Smooth muscle cell (in vitro differentiated cells): Measurements from ENCODE around the gene LIX1L. TPM values are rescaled to one million over a fixed set of nuclear protein-coding genes. Genes with fewer than 3 reads are reported as not detected.

Experiments
- DNase-seq: peaks from one replicate; lab custom pipeline; 2025; ENCODE audit not compliant: unreplicated experiment; lab: John Stamatoyannopoulos, UW
- H2AFZ ChIP-seq: fragments of 200-600 bp; sonication (generic); 2 replicates; pipeline ENCODE4 v1.6.0; 2016; ENCODE audit warnings: antibody characterized with exemption, low read depth, mild to moderate bottlenecking
- H3F3A ChIP-seq: fragments of 200-600 bp; sonication (generic); 2 replicates; pipeline ENCODE4 v1.6.0; 2017; ENCODE audit warnings: antibody characterized with exemption, low read depth
- H3K27ac ChIP-seq: fragments of 200-600 bp; sonication (generic); 2 replicates; pipeline ENCODE4 v1.5.1; 2016; ENCODE audit warnings: low read depth, mild to moderate bottlenecking
- H3K27me3 ChIP-seq: fragments of 200-600 bp; sonication (generic); 2 replicates; pipeline ENCODE4 v1.6.1; 2016; ENCODE audit warnings: low read depth, mild to moderate bottlenecking
- H3K36me3 ChIP-seq: fragments of 200-600 bp; sonication (generic); 2 replicates; pipeline ENCODE4 v1.5.1; 2016; ENCODE audit warnings: low read depth
- H3K4me1 ChIP-seq: fragments of 200-600 bp; sonication (generic); 2 replicates; pipeline ENCODE4 v1.5.1; 2016; ENCODE audit warnings: low read depth
- H3K4me2 ChIP-seq: fragments of 200-600 bp; sonication (generic); 2 replicates; pipeline ENCODE4 v1.6.0; 2016; ENCODE audit warnings: mild to moderate bottlenecking
- H3K4me3 ChIP-seq: fragments of 200-600 bp; sonication (generic); 2 replicates; pipeline ENCODE4 v1.5.1; 2016; ENCODE audit warnings: mild to moderate bottlenecking
- H3K79me2 ChIP-seq: fragments of 200-600 bp; sonication (generic); 2 replicates; pipeline ENCODE4 v1.6.0; 2016; ENCODE audit warnings: low read depth, mild to moderate bottlenecking
- H3K9ac ChIP-seq: fragments of 200-600 bp; sonication (generic); 2 replicates; pipeline ENCODE4 v1.6.0; 2016; ENCODE audit warnings: low read depth
- H3K9me3 ChIP-seq: fragments of 200-600 bp; sonication (generic); replicated peaks from 2 replicates; pipeline ENCODE4 v1.5.1; 2016; ENCODE audit warnings: low read depth
- H4K20me1 ChIP-seq: fragments of 200-600 bp; sonication (generic); 2 replicates; pipeline ENCODE4 v1.6.0; 2016; ENCODE audit warnings: low read depth
- WGBS: methylation state at CpG from one replicate; pipeline ENCODE4 v1.1.7; 2016; ENCODE audit warnings: low lambda C conversion rate; 5-methylcytosine and 5-hydroxymethylcytosine counted together
- polyA plus RNA-seq: library from polyadenylated mRNA; unstranded; fragments of >200 nt; fragmentation: Nextera tagmentation; extraction: Ambion mirVana; gene quantifications from 2 replicates; pipeline ENCODE4 v1.2.1, GENCODE V29; 2016
- total RNA-seq: library from RNA; depleted of rRNA; stranded (reverse); fragments of >200 nt; gene quantifications from 2 replicates; pipeline ENCODE4 v1.2.3, GENCODE V29; 2014
- TF ChIP-seq, protein P1 (sequence below): fragments of 200-600 bp; sonication (generic); IDR thresholded peaks from 2 replicates; pipeline ENCODE4 v1.5.1; 2017; ENCODE audit warnings: borderline replicate concordance, mild to moderate bottlenecking, antibody characterized with exemption; ENCODE audit not compliant: insufficient read depth, poor library complexity, severe bottlenecking

LIX1L gene
- total and polyA plus RNA-seq, 2 experiments from 2014 or later, result 31.1 to 32.7 TPM

DNA sequence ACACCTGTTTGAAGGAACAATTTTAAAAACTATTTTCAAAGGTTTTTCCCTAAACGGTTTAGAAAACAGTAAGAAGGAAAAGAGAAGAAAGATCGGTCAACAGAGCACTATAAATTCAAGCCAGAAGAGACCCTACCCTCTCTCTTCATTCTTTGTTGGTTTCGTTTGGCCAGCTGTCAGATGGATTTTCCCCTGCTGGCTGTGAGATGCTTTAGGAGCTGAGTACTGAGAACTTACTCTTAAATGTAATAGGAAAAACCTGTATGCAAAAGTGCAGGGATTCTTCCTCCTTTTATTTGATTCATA, 39.9 kb upstream of the LIX1L start:
- H3F3A ChIP-seq, result peaks cover 28% of the 10 kb centered on the region

DNA sequence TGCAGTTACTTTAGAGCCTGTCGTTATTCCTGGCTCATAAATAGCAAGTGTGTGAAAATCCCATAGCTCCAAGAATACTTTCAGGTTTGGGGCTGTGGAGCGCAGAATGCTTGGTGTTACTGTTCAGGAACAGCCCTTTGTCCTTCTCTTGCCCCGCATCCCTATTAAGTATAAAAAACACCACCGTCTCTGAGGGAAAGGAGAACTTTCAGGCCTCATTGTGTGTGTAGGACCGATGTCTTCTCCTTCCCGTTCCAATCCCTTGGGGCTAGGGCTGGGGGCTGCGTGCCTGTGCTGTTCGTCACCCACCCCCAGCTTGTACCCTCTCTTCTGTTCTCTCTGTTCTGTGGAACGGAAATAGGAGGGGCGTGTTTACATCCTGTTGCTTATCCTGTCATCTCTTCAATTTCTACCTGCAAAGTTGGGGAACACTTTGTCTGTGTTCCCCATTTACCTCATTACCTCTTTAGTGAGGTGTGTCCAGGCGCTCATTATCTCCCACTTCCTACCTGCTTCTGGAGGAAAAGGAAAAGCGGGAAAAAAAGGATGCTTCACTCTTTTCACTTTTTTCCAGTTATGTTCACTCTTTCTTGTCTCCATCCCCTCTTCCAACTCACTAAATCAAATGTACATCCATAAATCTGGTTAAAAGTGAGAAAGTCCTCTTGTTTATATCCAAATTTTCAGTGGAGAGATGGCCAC, 39.4 kb upstream of the LIX1L start:
- H3K36me3 ChIP-seq, result no peaks in the 10 kb centered on the region

More for the DNA sequence above, 39.9 kb upstream of the LIX1L start:
- 55% methylated on average over 3 of the region's 3 CpGs for WGBS
- Histone ChIP-seq H3K4me1 (peaks cover 30% of the 10 kb centered on the region), H4K20me1 (peaks cover 37% of the 10 kb centered on the region), H3K4me2 (peak overlapping the region; percentile 93), H3K79me2 (peaks cover 36% of the 10 kb centered on the region), H2AFZ (peak overlapping the region; percentile 70), H3K27me3 (no peaks in the 10 kb centered on the region), H3K9me3 (no peaks in the 10 kb centered on the region), H3K27ac (peak overlapping the region; percentile 59), H3K36me3 (no peaks in the 10 kb centered on the region), H3K9ac (no peak overlapping the region), H3K4me3 (peak overlapping the region; percentile 82)
- DNase-seq, result no peak
- TF ChIP-seq, protein P1, sequence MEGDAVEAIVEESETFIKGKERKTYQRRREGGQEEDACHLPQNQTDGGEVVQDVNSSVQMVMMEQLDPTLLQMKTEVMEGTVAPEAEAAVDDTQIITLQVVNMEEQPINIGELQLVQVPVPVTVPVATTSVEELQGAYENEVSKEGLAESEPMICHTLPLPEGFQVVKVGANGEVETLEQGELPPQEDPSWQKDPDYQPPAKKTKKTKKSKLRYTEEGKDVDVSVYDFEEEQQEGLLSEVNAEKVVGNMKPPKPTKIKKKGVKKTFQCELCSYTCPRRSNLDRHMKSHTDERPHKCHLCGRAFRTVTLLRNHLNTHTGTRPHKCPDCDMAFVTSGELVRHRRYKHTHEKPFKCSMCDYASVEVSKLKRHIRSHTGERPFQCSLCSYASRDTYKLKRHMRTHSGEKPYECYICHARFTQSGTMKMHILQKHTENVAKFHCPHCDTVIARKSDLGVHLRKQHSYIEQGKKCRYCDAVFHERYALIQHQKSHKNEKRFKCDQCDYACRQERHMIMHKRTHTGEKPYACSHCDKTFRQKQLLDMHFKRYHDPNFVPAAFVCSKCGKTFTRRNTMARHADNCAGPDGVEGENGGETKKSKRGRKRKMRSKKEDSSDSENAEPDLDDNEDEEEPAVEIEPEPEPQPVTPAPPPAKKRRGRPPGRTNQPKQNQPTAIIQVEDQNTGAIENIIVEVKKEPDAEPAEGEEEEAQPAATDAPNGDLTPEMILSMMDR, result no peak

DNA sequence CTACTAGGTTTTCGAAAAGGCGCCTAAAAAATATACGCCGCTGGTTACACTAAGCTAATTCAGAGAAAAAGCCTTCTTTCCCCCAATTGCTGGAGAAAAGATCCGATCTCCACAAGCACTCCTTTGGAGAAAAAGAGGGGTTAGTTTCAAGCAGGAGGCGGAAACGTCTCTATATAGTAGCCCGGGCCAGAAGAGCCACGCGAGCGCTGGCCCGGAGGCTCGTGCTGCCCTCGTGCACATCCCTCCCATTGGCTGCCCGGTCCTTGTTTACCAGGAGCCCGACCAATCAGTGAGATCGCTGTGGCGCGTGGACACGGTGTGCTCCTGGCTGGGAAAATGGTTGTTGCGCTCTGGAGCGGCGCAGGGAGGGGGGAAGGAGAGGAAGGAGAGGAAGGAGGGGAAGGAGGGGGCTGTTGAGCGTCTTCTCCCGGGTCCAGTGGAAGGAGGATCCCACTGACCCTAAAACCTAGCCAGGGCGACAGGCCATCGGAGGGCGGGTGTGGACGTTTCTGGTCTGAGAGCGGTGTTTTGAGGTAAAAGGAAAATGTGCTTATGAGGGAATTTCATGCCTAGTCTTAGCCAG, 38.7 kb upstream of the LIX1L start, which contains the start of gene TXNIP:
TXNIP (minus strand) TSS at position 147 of the 583 bp plus-strand sequence. CDS start 313 bp downstream, outside the sequence.
- H3F3A ChIP-seq, result peaks cover 34% of the 10 kb centered on the region

More for the DNA sequence above, 39.4 kb upstream of the LIX1L start:
- peak overlapping the region; percentile 93 for H3K4me2 ChIP-seq
- no peak for DNase-seq
- H3K4me3 ChIP-seq, result peak overlapping the region; percentile 82
- H3K4me1 ChIP-seq, result peaks cover 30% of the 10 kb centered on the region
- H3K79me2 ChIP-seq, result peaks cover 41% of the 10 kb centered on the region
- H3K9ac ChIP-seq, result peak overlapping the region; percentile 85
- H2AFZ ChIP-seq, result peak overlapping the region; percentile 70
- H3K27ac ChIP-seq, result peak overlapping the region; percentile 59
- 29% methylated on average over 12 of the region's 12 CpGs for WGBS
- no peaks in the 10 kb centered on the region for H3K27me3 ChIP-seq
- peaks cover 31% of the 10 kb centered on the region for H3F3A ChIP-seq
- TF ChIP-seq, protein P1, result no peak
- H4K20me1 ChIP-seq, result peaks cover 42% of the 10 kb centered on the region
- no peaks in the 10 kb centered on the region for H3K9me3 ChIP-seq

More for the DNA sequence above, 38.7 kb upstream of the LIX1L start, which contains the start of gene TXNIP:
- Histone ChIP-seq H3K36me3 (no peaks in the 10 kb centered on the region), H4K20me1 (peaks cover 48% of the 10 kb centered on the region), H3K27me3 (no peaks in the 10 kb centered on the region), H3K79me2 (peaks cover 41% of the 10 kb centered on the region), H3K4me2 (peak within 1 kb of the TSS; percentile 93), H3K4me1 (peaks cover 30% of the 10 kb centered on the region), H3K27ac (peak within 1 kb of the TSS; percentile 59), H3K9ac (peak within 1 kb of the TSS; percentile 85), H3K9me3 (no peaks in the 10 kb centered on the region), H3K4me3 (peak within 1 kb of the TSS; percentile 82), H2AFZ (peak within 1 kb of the TSS; percentile 70)
- DNase-seq, result peak; percentile 82
- WGBS, result 2% methylated on average over 28 of the region's 30 CpGs
- TF ChIP-seq, protein P1, result no peak
